HL-60 (cell line): ENCODE data around the gene AVP.

ENCODE experiments used
- DNase-seq, 2 experiments: peaks; one replicate each; pipeline ENCODE4 v3.0.0-alpha.2; 2010 to 2020; ENCODE audit warnings: low read depth in 1 of 2, low spot score in 1 of 2
- H3K27ac ChIP-seq: fragments of 250-450 bp; sonication (Bioruptor Pico); replicated peaks from 2 replicates; pipeline ENCODE4 v1.5.1; 2020; ENCODE audit warnings: mild to moderate bottlenecking, moderate library complexity
- H3K27me3 ChIP-seq: fragments of 250-450 bp; sonication (Bioruptor Pico); 2 replicates; pipeline ENCODE4 v1.5.1; 2021; ENCODE audit warnings: mild to moderate bottlenecking, moderate library complexity; ENCODE audit not compliant: insufficient read depth, poor library complexity, severe bottlenecking
- H3K4me3 ChIP-seq: replicated peaks from 2 replicates; pipeline ENCODE4 v1.5.1; 2011; ENCODE audit warnings: mild to moderate bottlenecking, control low read depth, low read length; ENCODE audit not compliant: insufficient read depth
- CTCF ChIP-seq: IDR thresholded peaks from one replicate; pipeline ENCODE4 v1.5.1; 2011; ENCODE audit warnings: low read length, control low read depth, inconsistent platforms; ENCODE audit not compliant: insufficient read depth
- GABPA ChIP-seq: IDR thresholded peaks from 2 replicates; pipeline ENCODE4 v1.6.1; 2012; ENCODE audit warnings: low read depth
- POLR2AphosphoS5 ChIP-seq: IDR thresholded peaks from 2 replicates; pipeline ENCODE4 v1.6.1; 2012; ENCODE audit warnings: low read depth
- REST ChIP-seq: IDR thresholded peaks from 2 replicates; pipeline ENCODE4 v1.6.1; 2012; ENCODE audit warnings: low read depth; ENCODE audit not compliant: insufficient replicate concordance
- SPI1 ChIP-seq: IDR thresholded peaks from 2 replicates; pipeline ENCODE4 v1.6.1; 2012; ENCODE audit warnings: low read depth, mild to moderate bottlenecking, borderline replicate concordance

Gene AVP

GRCh38 chr20:3111507-3111906, 27.0 kb upstream of the AVP start:
- H3K27me3 ChIP-seq, result no peaks in the 10 kb centered on the region
- no peak overlapping the region for H3K27ac ChIP-seq
- TF ChIP-seq CTCF, result no peak
- no peak for TF ChIP-seq POLR2AphosphoS5
- TF ChIP-seq REST, result no peak
- no peak for TF ChIP-seq SPI1
- DNase-seq, result no peak
- no peak overlapping the region for H3K4me3 ChIP-seq

GRCh38 chr20:3109350-3110302, 25.1 kb upstream of the AVP start:
- TF ChIP-seq REST (no peak), SPI1 (no peak), POLR2AphosphoS5 (no peak), GABPA (no peak), CTCF (no peak)
- DNase-seq, result no peak
- Histone ChIP-seq H3K27me3 (no peaks in the 10 kb centered on the region), H3K4me3 (no peak overlapping the region), H3K27ac (no peak overlapping the region; the same call in 1 of the 2 replicates)

- no peak overlapping the region for H3K4me3 ChIP-seq
- H3K27me3 ChIP-seq, result no peaks in the 10 kb centered on the region
- no peak for TF ChIP-seq SPI1
- TF ChIP-seq REST, result no peak
- no peak for TF ChIP-seq CTCF
- no peak for TF ChIP-seq POLR2AphosphoS5
- no peak for TF ChIP-seq GABPA
- peak overlapping the region; percentile 36 for H3K27ac ChIP-seq
- DNase-seq, result no peak
Measured at GRCh38 chr20:3107464-3108025, 23.0 kb upstream of the AVP start.
